ENCODE data around the gene FIP1L1. TPM values are rescaled to one million over a fixed set of nuclear protein-coding genes. Genes with fewer than 3 reads are reported as not detected.

The FIP1L1 gene
- total and polyA plus RNA-seq, 4 donors: 22.1 to 82.8 (median 32.0) TPM

GRCh38 chr4:53365486-53366300 lies 11.7 kb upstream of the FIP1L1 start, which contains the start of gene SCFD2:
Gene SCFD2, minus strand, starts transcription at chr4:53366061.
- Histone ChIP-seq H3K27ac (ENCODE audit: low read depth in 1 of 2, low read length in 1 of 2) (peak within 1 kb of the TSS; percentile 30 to 75), H3K4me1 (ENCODE audit: control insufficient read depth in 5 of 5, insufficient read depth in 5 of 5, low read length in 5 of 5) (peaks cover 0 to 22% (median 5%) of the 10 kb centered on the region in 5 donors)

GRCh38 chr4:53366301-53366716 lies 11.1 kb upstream of the FIP1L1 start:
- Histone ChIP-seq H3K4me3 (peak overlapping the region; percentile 93), H3K9me3 (ENCODE audit: control insufficient read depth in 4 of 4, insufficient read depth in 3 of 4, low read length in 3 of 4) (no peaks in the 10 kb centered on the region), H3K27me3 (ENCODE audit: control insufficient read depth in 3 of 3, insufficient read depth in 3 of 3, low read length in 2 of 3) (peaks cover 0 to 24% (median 16%) of the 10 kb centered on the region in 3 donors), H3K27ac (ENCODE audit: low read depth in 1 of 2, low read length in 1 of 2) (peak overlapping the region in 1 of 2 donors; percentile 30), H3K9ac (ENCODE audit: insufficient read depth in 1 of 2, low read length in 2 of 2) (peak overlapping the region in 1 of 2 donors; percentile 67), H3K4me1 (ENCODE audit: control insufficient read depth in 5 of 5, insufficient read depth in 5 of 5, low read length in 5 of 5) (peaks cover 0 to 22% (median 5%) of the 10 kb centered on the region in 5 donors), H3K36me3 (ENCODE audit: control insufficient read depth in 4 of 4, insufficient read depth in 4 of 4, low read length in 4 of 4) (peaks cover 0 to 3% (median 0%) of the 10 kb centered on the region in 4 donors)
- 9 to 15% methylated on average over 8 of the region's 8 CpGs for WGBS, 2 donors
- TF ChIP-seq CTCF (IDR thresholded peaks at IDR 0.05; ENCODE audit: control extremely low read depth, extremely low read depth): no peak
- DNase-seq (no peak), ATAC-seq (ENCODE audit: insufficient read depth, low FRiP score) (no peak)

More at GRCh38 chr4:53365486-53366300, 11.7 kb upstream of the FIP1L1 start, which contains the start of gene SCFD2:
- WGBS, 2 donors: 0 to 1% methylated on average over 51 of the region's 51 CpGs
- ATAC-seq (ENCODE audit: insufficient read depth, low FRiP score) (peak; percentile 98), DNase-seq (peak; percentile 97 to 99 (median 99))
- peaks cover 0 to 3% (median 0%) of the 10 kb centered on the region in 4 donors for H3K36me3 ChIP-seq (ENCODE audit: control insufficient read depth in 4 of 4, insufficient read depth in 4 of 4, low read length in 4 of 4)
- peak within 1 kb of the TSS in 1 of 2 donors; percentile 67 for H3K9ac ChIP-seq (ENCODE audit: insufficient read depth in 1 of 2, low read length in 2 of 2)
- H3K27me3 ChIP-seq (ENCODE audit: control insufficient read depth in 3 of 3, insufficient read depth in 3 of 3, low read length in 2 of 3): peaks cover 0 to 23% (median 16%) of the 10 kb centered on the region in 3 donors
- peak within 1 kb of the TSS; percentile 93 for H3K4me3 ChIP-seq
- no peak for TF ChIP-seq CTCF (IDR thresholded peaks at IDR 0.05; ENCODE audit: control extremely low read depth, extremely low read depth)
- no peaks in the 10 kb centered on the region for H3K9me3 ChIP-seq (ENCODE audit: control insufficient read depth in 4 of 4, insufficient read depth in 3 of 4, low read length in 3 of 4)

- Histone ChIP-seq H3K27me3 (ENCODE audit: control insufficient read depth in 3 of 3, insufficient read depth in 3 of 3, low read length in 2 of 3) (peaks cover 0 to 32% (median 16%) of the 10 kb centered on the region in 3 donors), H3K9ac (ENCODE audit: insufficient read depth in 1 of 2, low read length in 2 of 2) (no peak overlapping the region), H3K4me3 (no peak overlapping the region), H3K36me3 (ENCODE audit: control insufficient read depth in 4 of 4, insufficient read depth in 4 of 4, low read length in 4 of 4) (no peaks in the 10 kb centered on the region), H3K9me3 (ENCODE audit: control insufficient read depth in 4 of 4, insufficient read depth in 3 of 4, low read length in 3 of 4) (no peaks in the 10 kb centered on the region), H3K4me1 (ENCODE audit: control insufficient read depth in 5 of 5, insufficient read depth in 5 of 5, low read length in 5 of 5) (peaks cover 0 to 22% (median 5%) of the 10 kb centered on the region in 5 donors), H3K27ac (ENCODE audit: low read depth in 1 of 2, low read length in 1 of 2) (no peak overlapping the region)
- 73 to 78% methylated on average over 2 of the region's 2 CpGs for WGBS, 2 donors
- ATAC-seq (ENCODE audit: insufficient read depth, low FRiP score) (no peak), DNase-seq (no peak)
- TF ChIP-seq CTCF (IDR thresholded peaks at IDR 0.05; ENCODE audit: control extremely low read depth, extremely low read depth): no peak
Measured at GRCh38 chr4:53367721-53368120, 9.7 kb upstream of the FIP1L1 start.

All from lung (tissue), 12 donors.